GM18867 (cell line): Measurements from ENCODE around the gene KANSL2.
"Not testable (repeated sequence)": the region's sequence is repeated elsewhere in the genome, so short reads cannot be mapped to it uniquely, and the experiment has no call there.

Experiments used
- ATAC-seq: cut with Tn5 transposase; IDR thresholded peaks from one replicate; pipeline ENCODE4 v1.9.1; 2021; ENCODE audit warnings: mild to moderate bottlenecking, moderate library complexity; ENCODE audit not compliant: unreplicated experiment

Gene KANSL2

DNA sequence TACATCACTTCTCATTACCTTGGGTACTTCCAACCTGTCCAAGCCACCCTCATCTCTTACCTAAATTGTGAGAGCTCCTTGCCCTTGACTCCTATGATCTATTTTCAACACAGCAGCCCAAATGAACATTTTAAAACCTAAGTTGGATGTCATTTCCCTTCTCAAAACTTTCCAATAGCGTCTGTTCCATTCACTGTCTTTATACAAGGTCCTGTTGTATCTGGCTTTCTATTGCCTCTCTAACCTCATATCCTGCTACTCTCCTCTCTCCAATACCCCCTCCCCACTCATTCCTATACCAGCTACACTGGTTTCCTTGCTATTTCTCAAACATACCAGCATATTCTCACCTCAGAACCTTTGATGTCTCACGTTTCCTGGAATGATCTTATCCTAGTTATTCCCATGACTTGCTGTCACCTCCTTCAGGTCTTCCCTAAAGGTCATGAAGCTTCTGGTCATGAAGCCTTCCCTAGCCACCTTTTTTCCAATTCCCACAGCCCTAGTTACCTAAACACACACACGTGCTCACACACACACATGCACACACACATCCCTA, 4.1 kb upstream of the KANSL2 start:
- no peak for ATAC-seq

DNA sequence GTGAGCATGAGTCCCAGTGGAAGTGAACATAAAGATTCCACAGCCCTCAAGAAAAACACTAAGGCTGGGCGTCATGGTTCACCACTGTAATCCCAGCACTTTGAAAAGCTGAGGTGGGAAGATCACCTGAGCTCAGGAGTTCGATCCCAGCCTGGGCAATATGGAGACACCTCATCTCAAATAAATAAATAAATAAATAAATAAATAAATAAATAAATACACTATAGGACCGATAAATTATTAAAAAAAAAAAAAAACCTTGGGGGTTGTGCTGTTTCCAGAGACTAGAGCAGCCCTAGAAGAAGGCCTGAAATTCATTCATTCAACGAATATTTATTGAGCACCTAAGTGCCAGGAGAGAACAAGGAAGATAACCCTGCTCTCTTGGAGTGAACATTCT, 1.5 kb upstream of the KANSL2 start:
- no peak for ATAC-seq

DNA sequence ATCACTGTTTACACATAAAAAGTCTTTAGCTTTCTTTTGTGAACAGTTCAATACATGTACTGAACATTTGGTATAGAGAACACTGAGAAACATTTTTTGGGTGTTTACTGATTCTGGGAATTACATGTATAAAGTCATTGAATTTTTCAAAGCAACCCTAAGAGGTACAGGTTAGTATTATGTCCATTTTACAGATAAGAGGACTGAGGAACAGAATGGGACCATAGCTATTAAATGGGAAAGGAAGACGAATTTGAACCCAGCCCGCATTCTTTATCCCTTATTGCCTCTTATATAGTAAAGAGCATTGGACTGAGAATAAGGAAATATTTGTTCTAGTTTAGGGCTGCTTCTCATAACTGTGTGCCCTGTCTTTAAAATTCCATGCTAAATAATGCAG, 889 bp upstream of the KANSL2 start:
- ATAC-seq, result no peak

DNA sequence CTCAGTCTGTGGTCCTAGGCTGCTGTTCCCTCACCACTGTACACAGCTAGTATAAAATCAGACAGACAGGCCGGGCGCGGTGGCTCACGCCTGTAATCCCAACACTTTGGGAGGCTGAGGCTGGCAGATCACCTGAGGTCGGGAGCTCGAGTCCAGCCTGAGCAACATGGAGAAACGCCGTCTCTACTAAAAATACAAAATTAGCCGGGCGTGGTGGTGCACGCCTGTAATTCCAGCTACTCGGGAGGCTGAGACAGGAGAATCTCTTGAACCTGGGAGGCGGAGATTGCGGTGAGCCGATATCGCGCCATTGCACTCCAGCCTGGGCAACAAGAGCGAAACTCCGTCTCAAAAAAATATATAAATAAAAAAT, 481 bp upstream of the KANSL2 start:
- ATAC-seq, result not testable (repeated sequence)

DNA sequence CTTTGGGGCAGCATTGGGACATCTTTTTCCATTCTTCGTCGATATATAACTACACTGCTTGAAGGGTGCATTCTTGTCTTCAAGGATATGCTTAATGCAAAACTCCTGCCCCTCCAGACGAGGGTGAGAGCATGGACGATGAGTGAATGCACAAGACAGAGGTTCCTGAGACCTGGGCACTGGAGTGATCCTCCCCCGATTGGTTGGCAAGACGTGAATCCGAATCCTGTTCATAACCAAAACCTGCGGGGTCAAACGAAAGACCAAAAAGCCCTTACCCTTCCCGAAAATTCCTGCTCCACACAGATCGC, 684 bp downstream of the KANSL2 start:
- ATAC-seq, result no peak

DNA sequence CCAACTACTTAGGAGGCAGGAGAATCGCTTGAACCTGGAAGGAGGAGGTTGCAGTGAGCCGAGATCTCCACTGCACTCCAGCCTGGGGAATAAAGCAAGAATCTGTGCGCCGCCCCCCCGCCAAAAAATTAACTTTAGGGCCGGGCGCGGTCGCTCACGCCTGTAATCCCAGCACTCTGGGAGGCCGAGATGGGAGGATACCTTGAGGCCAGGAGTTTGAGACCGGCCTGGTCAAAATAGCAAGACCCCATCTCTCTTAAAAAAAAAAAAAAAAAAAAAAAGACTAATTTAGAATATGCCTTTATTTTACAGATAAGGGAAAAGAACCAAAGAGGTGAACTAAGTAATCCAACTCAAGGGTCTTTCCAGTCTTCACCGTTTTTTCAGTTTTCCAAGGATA, 1.2 kb downstream of the KANSL2 start:
- ATAC-seq, result no peak

DNA sequence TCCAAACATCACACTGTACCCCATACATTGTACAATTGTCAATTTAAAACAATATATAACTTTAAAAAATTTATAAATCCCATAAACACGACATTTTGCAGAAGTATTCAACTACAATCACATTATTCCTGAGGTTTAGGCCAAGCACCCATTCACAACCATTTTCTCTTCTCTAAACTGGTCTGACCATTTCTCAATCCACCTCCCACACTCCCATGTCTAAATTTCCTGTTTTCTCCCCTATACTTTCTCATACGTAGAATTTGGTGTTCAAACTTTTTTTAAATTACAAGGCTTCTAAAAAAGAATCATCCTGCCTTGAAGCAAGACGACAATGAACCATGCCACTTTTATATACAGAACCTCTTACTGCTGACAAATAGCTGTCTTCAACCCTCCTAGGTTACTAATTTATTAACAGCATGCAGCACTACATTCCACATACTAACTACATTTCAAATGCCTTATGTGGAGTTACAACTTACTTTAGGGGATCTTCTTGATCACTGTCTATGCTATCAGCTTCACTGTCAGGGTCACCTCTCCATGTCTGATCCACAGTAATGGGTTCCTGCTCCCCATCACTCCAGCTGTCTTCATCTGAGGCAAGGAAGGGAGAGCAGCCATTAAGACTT, 3.4 kb downstream of the KANSL2 start:
- no peak for ATAC-seq

DNA sequence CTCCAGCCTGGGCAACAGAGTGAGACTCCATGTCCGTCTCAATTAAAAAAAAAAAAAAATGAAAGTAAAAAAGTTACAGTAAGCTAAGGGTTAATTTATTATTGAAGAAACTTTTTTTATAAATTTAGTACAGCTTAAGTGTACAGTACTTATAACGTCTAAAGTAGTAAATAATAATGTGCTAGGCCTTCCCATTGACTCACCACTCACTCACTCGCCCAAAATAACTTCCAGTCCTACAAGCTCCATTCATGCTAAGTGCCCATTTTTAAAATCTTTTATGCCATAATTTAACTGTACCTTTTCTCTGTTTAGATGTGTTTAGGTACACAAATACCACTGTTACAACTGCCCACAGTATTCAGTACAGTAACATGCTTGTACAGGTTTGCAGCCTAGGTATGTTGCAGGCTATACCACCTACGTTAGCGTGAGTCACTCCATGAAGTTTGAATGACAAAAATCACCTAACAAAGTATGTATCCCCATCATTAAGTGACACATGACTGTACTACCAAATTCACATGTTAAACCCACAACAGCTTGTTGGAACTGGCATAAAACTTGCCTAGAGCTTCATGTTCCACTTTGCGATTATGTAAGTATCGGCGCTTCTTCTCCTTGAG, 10.7 kb downstream of the KANSL2 start:
- no peak for ATAC-seq

DNA sequence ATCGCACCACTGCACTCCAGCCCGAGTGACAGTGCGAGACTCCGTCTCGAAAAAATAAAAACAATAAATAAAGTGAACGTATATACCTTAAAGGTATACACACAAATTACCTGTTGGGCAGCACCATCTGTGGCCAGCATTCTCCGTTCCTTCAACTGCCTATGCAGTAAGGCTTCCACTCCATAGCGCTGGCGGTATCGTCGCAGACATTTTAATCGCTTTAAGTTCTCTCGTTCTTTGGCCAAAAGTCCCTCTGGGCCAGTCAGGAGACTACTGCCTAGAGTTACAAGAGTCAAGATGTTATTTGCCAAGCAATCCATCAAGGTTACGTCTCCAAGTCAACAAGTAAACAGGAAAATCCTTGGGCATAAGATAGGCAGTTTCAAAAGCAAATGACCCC, 13.0 kb downstream of the KANSL2 start:
- ATAC-seq, result no peak

DNA sequence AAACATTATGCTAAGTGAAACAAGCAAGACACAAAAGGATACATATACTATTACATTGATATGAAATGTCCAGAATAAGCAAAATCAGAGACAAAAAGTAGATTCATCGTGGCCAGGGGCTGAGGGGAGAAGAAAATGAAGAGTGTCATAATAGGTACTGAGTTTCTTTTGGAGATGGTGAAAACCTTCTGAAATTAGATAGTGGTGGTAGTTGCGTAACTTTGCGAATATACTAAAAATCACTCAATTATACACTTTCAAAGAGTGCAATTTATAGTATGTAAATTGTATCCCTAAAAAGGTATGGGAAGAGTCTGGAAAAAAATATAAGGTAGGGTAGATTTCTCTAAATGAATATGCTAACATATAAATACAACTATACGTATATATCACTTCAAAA, 22.2 kb downstream of the KANSL2 start:
- no peak for ATAC-seq

DNA sequence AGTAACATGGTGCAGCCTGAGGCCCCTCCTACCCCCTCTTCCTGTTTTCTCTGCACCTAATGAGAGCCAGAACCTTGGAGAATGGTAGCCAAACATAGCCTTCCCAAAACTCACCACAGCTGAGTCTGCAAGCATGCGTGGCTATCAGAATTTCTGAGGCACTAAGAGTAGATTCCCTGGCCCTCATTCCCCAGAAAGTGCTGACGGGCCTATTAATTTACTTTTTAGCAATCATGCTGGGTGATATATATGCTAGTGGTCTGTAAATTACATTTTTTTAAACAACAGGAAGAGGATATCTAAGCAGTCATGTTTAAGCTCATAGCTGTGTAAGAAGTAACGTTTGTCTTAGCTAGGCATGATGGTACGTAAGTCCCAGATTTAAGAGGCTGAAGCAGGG, 30.4 kb downstream of the KANSL2 start:
- ATAC-seq, result no peak

DNA sequence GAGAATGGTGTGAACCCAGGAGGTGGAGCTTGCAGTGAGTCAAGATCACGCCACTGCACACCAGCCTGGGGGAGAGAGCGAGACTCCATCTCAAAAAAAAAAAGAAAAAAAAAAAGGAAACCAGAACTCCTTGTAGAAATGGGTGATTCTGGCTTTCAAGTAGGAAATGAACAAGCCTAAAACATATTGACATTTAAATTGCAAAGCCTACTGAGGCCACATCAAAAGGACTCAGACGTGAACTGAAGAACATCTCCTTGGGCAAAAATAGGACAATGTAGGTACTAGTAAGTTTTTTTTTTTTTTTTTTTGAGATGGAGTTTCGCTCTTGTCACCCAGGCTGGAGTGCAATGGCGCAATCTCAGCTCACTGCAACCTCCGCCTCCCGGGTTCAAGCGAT, 36.7 kb downstream of the KANSL2 start:
- not testable (repeated sequence) for ATAC-seq

DNA sequence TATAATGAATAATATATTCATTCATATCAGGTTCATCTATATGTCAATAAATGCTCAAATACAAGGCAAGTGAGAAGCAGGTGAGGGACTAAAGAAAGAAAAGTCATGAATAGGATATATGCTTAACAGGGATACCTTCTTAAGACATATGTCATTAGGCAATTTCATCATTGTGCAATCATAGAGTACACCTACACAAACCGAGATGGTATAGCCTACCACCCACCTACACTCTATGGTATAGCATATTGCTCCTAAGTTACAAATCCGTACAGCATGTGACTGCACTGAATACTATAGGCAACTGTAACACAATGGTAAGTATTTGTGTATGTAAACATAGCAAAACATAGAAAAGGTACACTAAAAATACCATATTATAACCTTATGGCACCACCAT, 39.0 kb downstream of the KANSL2 start:
- no peak for ATAC-seq

DNA sequence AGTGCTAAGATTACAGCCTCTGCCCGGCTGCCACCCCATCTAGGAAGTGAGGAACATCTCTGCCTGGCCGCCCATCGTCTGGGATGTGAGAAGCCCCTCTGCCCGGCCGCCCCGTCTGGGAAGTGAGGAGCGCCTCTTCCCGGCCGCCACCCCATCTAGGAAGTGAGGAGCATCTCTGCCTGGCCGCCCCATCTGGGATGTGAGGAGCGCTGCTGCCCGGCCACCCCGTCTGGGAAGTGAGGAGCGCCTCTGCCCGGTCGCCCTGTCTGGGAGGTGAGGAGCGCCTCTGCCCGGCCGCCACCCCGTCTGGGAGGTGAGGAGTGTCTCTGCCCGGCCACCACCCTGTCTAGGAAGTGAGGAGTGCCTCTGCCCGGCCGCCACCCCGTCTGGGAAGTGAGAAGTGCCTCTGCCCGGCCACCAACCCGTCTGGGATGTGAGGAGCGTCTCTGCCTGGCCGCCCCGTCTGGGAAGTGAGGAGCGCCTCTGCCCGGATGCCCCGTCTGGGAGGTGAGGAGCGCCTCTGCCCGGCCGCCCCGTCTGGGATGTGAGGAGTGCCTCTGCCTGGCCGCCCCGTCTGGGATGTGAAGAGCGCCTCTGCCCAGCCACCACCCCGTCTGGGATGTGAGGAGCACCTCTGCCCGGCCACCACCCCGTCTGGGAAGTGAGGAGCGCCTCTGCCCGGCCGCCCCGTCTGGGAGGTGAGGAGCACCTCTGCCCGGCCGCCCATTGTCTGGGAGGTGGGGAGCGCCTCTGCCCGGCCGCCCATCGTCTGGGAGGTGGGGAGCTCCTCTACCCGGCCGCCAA, 40.1 kb downstream of the KANSL2 start:
- not testable (repeated sequence) for ATAC-seq

DNA sequence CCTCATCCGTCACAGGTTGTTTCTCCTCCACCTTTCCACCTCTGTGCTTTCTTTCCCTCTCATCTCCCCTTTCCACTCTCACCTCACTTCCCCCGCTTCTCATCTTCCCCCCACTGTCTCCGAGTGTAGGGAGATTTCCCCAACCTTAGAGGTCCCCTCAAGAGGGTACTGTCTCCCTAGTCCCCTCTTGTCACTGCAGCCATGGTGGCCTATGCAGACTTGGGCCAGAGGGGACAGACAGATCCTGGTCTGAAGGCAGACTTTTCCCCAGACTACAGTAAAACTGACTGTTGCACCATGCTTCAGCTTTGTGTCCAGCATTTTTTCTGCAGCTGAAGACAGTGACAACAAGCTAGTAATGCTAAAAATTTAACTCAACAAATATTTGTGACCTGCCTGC, 41.2 kb downstream of the KANSL2 start:
- ATAC-seq, result no peak

DNA sequence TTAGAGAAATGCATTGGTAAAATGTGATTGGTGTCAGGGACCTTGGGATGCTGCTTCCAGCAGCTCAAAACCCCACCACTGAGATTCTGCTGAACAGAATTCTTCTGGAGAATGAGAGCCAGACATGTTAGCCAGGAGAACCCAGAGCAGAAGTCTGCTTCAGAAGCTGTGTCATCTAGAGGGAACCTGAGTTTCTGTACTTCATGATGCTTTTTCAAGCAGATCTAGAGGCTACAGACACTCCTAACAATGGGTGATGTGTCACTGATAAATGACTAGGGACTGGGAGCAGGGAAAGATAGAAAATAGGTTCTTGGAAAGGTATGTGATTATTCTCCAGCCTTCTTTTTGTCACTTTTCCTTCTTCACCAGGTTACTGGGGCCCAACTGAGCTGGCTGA, 41.6 kb downstream of the KANSL2 start:
- no peak for ATAC-seq

DNA sequence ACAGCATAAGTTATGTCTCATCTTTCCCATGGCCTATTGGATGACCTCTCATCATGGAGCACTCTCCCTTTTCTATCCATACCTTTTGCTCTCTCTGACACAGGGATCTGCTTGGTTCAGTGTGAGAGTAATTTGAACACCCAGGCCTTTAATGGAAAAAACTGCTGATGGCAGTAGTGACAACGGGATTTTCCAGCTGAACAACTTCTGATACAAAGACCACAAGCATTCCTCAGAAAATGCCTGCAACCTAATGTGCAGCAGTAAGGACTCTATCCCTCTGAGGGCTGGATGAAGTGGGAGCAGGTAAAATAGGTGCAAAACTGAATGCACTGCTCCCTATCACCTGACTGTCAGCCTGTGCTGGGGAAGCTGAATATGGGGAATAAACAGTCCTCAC, 51.0 kb downstream of the KANSL2 start:
- no peak for ATAC-seq

DNA sequence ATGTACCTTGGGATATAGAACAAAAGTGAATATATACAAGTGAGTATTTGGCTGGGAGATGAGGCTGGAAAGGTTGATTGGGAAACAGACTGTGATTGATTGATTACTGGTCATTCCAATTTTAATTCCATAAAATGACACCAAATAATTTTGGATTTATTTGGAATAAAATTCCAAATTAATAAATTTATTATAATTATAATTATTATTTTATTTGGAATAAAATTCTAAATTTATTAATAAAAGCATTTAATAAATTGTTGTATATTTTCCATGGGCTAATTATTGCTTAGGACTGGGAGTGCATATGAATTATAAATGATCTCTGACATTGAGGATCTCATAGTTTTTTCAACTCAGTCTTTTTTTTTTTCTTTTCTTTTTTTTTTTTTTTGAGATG, 51.7 kb downstream of the KANSL2 start:
- ATAC-seq, result no peak

DNA sequence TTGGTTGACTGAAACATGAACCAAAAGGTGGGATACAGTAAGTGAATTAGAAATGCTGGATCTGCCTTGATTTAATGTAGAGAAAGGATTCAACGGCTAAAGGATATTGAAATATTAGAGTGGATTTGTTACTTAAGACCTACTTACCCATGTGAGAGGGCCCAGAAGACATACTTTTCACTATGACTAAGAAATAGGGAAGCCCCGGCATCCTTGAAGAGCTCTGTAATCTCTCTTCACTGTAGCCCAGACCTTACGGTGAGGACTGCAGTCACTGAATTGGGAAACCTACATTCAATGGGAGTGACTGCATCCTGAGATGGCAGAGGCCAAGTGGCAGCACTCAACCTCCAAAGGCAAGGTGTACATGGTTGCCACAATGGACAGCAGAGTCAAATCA, 52.5 kb downstream of the KANSL2 start:
- ATAC-seq, result no peak

DNA sequence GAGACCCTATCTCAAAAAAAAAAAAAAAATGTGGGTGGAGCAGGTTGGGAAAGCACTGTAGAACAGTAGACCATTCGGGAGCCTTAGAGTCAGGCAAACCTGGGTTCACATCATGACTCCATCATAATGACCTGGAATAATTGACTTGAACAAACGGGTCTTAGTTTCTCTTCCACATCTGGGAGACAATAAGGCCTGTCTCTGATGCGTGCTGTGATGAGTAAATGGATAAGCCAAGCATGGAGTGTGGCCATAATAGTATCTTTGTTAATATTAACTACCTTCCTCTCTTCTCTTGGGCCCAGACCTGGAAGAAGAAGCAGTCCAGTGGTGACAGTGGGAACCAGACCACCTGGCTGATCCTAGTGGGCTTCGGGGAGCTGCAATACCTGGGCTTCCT, 54.5 kb downstream of the KANSL2 start:
- ATAC-seq, result no peak

DNA sequence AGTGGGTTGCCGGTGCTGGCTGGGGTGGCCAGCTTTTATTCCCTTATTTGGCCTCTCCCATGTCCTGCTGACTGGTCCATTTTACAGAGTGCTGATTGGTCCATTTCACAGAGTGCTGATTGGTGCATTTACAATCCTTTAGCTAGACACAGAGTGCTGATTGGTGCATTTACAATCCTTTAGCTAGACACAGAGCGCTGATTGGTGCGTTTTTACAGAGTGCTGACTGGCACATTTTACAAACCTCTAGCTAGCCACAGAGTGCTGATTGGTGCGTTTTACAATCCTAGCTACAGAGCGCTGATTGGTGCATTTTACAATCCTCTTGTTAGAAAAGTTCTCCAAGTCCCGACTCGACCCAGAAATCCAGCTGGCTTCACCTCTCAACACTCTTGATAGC, 59.0 kb downstream of the KANSL2 start:
- not testable (repeated sequence) for ATAC-seq

DNA sequence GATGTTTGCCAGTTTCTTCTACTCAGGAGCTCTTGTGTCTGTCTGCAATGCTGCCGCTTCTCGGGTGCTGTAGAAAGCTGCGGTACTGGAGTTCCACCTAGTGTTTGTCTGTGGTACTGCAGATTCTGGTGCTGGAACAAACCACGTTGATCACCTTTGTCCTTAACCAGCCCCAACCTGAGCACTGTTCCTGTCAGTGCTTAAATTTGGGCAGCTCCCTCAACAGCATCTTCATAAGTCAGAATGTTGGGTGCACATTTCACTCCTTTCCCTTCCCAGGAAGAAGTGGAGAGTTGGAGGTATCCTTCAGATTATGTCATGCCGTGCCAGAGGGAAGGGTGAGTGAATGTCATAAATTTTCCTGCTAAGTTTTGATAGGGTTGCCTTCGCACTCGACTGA, 63.5 kb downstream of the KANSL2 start:
- peak; percentile 75 for ATAC-seq
